ENCODE measurements around the gene SMPDL3A.
"Not testable (repeated sequence)": the region's sequence is repeated elsewhere in the genome, so short reads cannot be mapped to it uniquely, and the experiment has no call there.

Gene SMPDL3A

GRCh38 chr6:122789182-122790027, at the start of gene SMPDL3A:
SMPDL3A (plus strand) TSS chr6:122789258; CDS start chr6:122789347, 89 bp downstream.
- peak; percentile 49 for DNase-seq

GRCh38 chr6:122740091-122740490, 49.0 kb upstream of the SMPDL3A start:
- DNase-seq: peak; percentile 24

DNA sequence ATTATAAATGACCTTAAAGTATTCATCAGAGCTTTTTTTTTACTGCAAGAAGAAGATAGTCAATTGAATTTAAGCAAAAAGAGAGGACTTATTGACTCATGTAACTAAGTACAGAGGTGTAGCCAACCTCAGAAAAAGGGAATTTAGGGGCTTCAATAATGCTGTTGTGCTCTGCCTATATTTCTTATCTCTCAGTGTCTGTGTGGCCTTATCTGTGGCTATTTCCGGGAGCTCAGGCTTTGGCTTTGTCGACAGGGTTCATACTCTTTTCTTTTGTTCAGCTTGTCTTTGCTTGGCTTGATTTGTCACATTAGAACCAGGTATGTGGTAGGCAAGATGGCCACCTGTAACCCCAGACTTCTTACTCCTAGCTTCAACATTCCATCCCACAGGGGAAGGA, 48.1 kb upstream of the SMPDL3A start:
- DNase-seq: peak; percentile 54

DNA sequence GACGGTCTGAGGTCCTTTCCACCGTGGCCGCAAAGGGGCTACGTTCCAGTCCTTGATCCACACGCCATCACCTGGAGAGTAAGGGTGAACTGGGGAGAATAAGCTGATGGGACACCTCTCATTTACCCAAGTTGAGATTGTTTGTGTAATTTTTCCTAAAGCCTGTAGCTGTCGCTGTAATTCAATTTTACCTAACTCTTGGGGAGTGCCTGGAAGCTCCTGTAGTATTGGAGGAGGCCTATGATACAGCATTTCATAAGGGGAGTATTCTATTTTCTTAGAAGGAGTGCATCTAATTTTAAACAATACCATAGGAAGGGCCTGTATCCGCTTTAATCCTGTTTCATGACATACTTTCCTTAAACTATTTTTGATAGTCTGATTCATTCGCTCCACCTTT, 44.8 kb upstream of the SMPDL3A start:
- peak; percentile 25 for DNase-seq

GRCh38 chr6:122744856-122745255, 44.2 kb upstream of the SMPDL3A start:
- DNase-seq: not testable (repeated sequence)

- no peak for DNase-seq
Observed at GRCh38 chr6:122746688-122747087, 42.4 kb upstream of the SMPDL3A start.

DNA sequence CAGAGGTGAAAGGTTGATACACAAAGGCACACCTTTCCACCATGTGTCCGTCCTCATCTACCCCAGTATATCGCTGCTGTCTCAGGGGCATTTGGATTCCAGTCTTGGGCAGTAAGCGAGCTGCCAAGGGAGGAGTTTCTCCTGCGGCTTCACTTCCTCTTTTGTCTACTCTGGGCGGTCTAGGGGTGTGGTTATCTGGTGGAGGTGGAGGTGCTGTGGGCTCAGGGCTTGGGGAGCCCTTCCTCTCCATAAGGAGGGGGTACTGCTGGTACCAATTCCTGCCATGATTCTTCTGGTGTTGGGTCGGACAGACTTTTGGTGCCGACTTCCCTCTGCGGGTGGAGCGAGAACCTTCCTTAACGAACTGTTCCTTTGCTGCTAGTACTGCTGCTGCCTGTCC, 41.5 kb upstream of the SMPDL3A start:
- DNase-seq: peak; percentile 59

- DNase-seq: not testable (repeated sequence)
Observed at GRCh38 chr6:122748945-122749344, 40.1 kb upstream of the SMPDL3A start.

DNA sequence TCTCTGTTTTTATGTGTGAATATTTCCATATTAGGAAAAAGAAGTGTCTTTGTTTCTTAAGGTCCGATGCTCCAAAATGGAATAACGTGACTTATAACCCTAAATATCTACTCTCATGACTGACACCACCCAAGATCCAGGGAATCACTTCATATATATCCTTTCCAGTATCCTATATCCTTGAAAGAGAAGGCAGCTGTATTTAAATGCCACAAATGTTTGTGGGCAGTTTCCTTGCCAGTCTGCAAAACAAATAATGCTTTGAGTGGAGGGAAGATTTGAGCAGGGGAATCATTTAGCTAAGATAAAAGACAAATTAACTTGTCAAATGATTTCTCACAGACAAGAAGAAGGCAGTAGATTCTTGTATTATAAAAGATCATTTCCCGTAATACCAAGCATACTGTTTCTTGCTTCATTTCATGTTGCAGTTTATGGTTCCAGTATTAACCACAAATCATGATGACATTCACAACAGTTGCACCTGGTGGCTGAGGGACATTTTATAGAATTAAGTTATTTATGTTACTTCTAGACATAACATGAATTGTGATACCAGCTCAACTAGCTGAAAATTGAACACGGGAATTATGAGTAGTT, 39.5 kb upstream of the SMPDL3A start:
- peak; percentile 7 for DNase-seq

DNA sequence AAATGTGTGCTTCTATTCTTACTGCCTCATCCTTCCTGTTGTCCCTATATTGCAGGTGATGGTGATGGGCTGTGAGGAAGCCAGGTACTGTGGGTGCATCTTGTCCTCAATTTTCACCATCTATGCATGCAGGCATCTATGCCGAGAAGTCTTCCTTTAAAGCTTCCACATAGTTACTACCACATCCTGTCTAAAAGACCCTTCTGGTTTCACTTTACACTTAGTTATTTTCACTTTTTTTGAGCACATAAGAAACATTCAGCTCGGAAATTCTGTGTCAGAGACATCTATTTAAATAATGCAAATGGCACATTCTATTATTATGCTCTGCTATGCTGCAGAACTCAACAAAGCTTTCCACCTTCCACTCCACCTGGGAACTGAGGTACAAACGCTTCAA, 37.7 kb upstream of the SMPDL3A start:
- DNase-seq: no peak

GRCh38 chr6:122752459-122752858, 36.6 kb upstream of the SMPDL3A start:
- DNase-seq: no peak

DNA sequence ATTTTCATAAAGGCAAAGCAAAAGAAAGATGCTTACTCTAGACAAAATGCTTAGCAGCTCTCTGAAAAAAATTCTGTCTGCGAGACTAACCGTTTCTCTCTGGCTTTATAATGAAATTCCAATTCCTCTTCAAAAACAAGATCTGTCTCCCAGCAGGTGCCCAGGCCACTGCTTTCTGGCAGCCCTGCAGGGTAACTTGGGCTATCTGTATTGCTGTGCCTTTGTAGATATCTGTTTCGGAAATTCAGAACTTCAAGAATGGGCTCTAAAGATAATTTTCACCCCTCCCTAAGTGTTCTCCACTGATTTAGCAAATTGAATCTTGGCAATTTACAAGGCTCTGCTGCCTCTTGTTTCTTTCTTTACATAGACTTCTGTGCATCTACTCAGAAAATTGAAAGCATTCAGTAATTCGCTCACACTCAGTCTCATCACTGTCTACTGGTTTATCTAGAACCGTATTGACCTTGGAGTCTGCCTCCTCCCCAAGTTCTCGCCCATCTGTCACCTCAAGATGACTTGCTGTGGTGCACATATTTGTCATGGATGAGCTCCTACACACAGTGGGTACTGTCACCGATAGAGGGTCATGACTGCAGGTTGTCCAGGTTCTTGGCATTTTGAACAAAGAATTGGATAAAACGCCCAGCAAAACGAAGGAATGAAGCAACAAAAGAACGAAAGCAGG, 35.9 kb upstream of the SMPDL3A start:
- peak; percentile 10 for DNase-seq

- DNase-seq: no peak
Observed at GRCh38 chr6:122753688-122754056, 35.4 kb upstream of the SMPDL3A start.

GRCh38 chr6:122754191-122754731, 34.8 kb upstream of the SMPDL3A start:
- no peak for DNase-seq

- no peak for DNase-seq
Observed at GRCh38 chr6:122755901-122756300, 33.2 kb upstream of the SMPDL3A start.

- DNase-seq: no peak
Observed at GRCh38 chr6:122758927-122759334, 30.1 kb upstream of the SMPDL3A start.

- DNase-seq: no peak
Observed at GRCh38 chr6:122760330-122760729, 28.7 kb upstream of the SMPDL3A start.

GRCh38 chr6:122766256-122766655, 22.8 kb upstream of the SMPDL3A start:
- DNase-seq: no peak

GRCh38 chr6:122770835-122771601, 18.0 kb upstream of the SMPDL3A start:
- peak; percentile 66 for DNase-seq

DNA sequence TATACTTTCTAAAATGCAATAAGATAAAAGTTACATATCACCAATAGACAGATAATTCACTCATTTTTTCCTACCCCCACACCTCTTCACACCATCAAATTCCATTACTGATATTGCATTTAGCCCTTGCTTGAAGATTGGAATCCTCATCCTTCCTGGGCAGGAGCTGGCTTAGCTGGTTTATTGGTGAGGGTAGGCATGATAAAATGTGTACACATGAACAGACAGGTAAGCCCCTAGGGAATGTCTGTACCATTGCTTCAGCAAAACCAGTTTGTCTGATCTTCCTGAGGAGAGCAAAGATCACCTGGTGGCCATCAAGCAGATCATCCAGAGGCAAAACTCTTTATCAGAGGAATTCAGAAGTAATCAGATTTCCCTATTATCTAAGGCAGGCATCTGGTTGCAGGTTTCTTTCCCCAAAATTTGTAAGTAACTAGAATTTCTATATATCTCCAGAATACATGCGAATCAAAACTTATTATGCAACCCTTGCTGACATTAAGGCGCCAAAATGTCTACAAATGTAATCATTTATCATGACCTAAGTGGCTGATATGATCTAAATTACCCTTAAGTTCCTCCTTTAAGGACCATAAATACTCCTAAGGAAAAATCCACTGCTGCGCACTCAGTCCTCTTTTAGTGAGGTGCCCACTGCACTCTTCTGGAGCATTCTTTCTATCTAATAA, 16.2 kb upstream of the SMPDL3A start:
- no peak for DNase-seq

DNA sequence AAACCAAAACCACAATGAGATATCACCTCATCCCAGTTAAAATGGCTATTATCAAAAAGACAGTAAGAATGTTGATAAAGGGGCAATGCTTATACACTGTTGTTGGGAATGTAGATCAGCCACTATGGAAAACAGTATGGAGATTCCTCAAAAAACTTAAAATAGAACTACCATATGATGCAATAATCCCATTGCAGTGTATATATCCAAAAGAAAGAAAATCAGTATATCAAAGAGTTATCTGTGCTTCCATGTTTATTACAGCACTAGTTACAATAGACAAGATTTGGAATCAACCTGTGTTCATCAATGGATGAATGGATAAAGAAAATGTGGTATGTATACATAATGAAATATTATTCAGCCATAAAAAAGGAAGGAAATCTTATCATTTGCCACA, 13.1 kb upstream of the SMPDL3A start:
- no peak for DNase-seq

GRCh38 chr6:122778302-122778701, 10.8 kb upstream of the SMPDL3A start:
- DNase-seq: no peak
